KMS-11 (cell line): ENCODE measurements around the gene FAM110D.

Source experiments
- H2AFZ ChIP-seq: fragments of 200-600 bp; sonication (generic); 2 replicates; pipeline ENCODE4 v1.6.1; 2016; ENCODE audit warnings: antibody characterized with exemption, mixed run types, low read depth
- H3K27ac ChIP-seq: fragments of 200-600 bp; sonication (generic); 2 replicates; pipeline ENCODE4 v1.6.1; 2016; ENCODE audit warnings: mild to moderate bottlenecking, mixed run types
- H3K27me3 ChIP-seq: fragments of 200-600 bp; sonication (generic); 2 replicates; pipeline ENCODE4 v1.6.1; 2017; ENCODE audit warnings: mild to moderate bottlenecking, low read depth, mixed run types, moderate library complexity; ENCODE audit not compliant: insufficient read depth
- H3K36me3 ChIP-seq: fragments of 200-600 bp; sonication (generic); 2 replicates; pipeline ENCODE4 v1.6.1; 2017; ENCODE audit warnings: mild to moderate bottlenecking, mixed run types; ENCODE audit not compliant: insufficient read depth
- H3K4me1 ChIP-seq: fragments of 200-600 bp; sonication (generic); 2 replicates; pipeline ENCODE4 v1.6.1; 2016; ENCODE audit warnings: mild to moderate bottlenecking, low read depth, mixed run types; ENCODE audit not compliant: poor library complexity, severe bottlenecking
- H3K4me2 ChIP-seq: fragments of 200-600 bp; sonication (generic); 2 replicates; pipeline ENCODE4 v1.7.0; 2016; ENCODE audit warnings: mild to moderate bottlenecking, mixed run types
- H3K4me3 ChIP-seq: fragments of 200-600 bp; sonication (generic); IDR thresholded peaks from 2 replicates; pipeline ENCODE4 v1.6.1; 2017; ENCODE audit warnings: low read depth, low read length, mixed read lengths; ENCODE audit not compliant: insufficient read depth
- H3K79me2 ChIP-seq: fragments of 200-600 bp; sonication (generic); 2 replicates; pipeline ENCODE4 v1.6.1; 2016; ENCODE audit warnings: low read depth, mixed run types; ENCODE audit not compliant: insufficient read depth
- H3K9ac ChIP-seq: fragments of 200-600 bp; sonication (generic); 2 replicates; pipeline ENCODE4 v1.6.1; 2016; ENCODE audit warnings: mild to moderate bottlenecking, mixed run types
- H4K20me1 ChIP-seq: fragments of 200-600 bp; sonication (generic); 2 replicates; pipeline ENCODE4 v1.6.1; 2016; ENCODE audit warnings: mild to moderate bottlenecking, mixed run types; ENCODE audit not compliant: insufficient read depth
- TF ChIP-seq, protein P1 (sequence below): fragments of 200-600 bp; sonication (generic); conservative IDR thresholded peaks from 2 replicates; pipeline ENCODE4 v1.6.1; 2017; ENCODE audit warnings: low read depth, mild to moderate bottlenecking, antibody characterized with exemption, low read length, moderate library complexity, mixed read lengths

Gene FAM110D

DNA sequence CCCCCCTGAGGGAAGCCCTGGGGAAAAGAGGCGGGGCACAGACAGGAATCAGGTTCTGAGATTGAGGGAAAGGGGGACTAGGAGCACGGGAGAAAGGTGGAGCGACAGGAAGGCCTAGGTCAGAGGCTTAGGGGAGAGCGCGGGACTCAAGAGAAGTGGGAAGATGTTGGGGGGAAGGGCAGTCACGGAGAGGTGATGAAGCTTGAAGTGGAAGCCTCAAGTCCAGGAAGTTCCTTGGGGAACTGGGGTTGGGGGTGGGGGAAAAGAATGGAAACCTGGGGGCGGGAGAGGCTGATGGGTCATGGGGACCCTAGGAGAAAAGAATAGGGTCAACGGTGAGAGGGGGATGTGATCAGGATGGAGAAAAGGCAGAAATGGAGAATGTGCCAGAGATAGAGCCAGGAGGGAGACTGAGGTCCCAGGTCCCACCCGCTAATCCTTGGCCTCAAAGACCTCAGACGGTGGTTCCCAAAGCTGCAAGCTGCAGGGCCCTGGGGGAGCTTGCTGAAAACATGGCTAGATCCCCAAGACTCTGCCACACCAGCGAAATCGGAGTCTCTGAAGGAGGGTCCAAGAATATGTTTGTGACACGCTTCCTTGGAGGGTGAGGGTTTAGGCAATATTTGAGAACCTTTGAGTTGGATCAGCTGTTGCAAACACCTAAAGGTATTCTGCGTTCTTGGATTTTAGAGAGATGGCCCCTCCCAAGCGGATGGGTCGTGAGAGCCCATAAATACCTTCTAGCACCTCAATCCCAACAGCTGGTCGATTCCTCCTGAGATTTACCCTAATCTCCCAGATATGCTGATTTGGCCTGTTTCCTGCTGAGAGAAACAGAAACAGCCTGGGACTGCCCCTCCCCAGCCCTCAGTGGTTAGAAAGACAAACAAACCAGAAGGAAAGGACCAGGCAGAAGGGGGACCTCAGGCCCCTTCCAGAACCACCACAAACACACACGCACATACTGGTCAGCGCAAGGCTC, 6.3 kb downstream of the FAM110D start:
- H3K36me3 ChIP-seq, result no peaks in the 10 kb centered on the region
- H3K4me3 ChIP-seq, result no peak overlapping the region
- no peak overlapping the region for H3K9ac ChIP-seq
- no peak overlapping the region for H3K27ac ChIP-seq
- H3K4me2 ChIP-seq, result peak overlapping the region; percentile 44
- TF ChIP-seq, protein P1, sequence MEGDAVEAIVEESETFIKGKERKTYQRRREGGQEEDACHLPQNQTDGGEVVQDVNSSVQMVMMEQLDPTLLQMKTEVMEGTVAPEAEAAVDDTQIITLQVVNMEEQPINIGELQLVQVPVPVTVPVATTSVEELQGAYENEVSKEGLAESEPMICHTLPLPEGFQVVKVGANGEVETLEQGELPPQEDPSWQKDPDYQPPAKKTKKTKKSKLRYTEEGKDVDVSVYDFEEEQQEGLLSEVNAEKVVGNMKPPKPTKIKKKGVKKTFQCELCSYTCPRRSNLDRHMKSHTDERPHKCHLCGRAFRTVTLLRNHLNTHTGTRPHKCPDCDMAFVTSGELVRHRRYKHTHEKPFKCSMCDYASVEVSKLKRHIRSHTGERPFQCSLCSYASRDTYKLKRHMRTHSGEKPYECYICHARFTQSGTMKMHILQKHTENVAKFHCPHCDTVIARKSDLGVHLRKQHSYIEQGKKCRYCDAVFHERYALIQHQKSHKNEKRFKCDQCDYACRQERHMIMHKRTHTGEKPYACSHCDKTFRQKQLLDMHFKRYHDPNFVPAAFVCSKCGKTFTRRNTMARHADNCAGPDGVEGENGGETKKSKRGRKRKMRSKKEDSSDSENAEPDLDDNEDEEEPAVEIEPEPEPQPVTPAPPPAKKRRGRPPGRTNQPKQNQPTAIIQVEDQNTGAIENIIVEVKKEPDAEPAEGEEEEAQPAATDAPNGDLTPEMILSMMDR, result no peak
- H3K79me2 ChIP-seq, result no peaks in the 10 kb centered on the region
- no peaks in the 10 kb centered on the region for H4K20me1 ChIP-seq
- no peak overlapping the region for H2AFZ ChIP-seq
- peaks cover 56% of the 10 kb centered on the region for H3K27me3 ChIP-seq
- peaks cover 25% of the 10 kb centered on the region for H3K4me1 ChIP-seq

DNA sequence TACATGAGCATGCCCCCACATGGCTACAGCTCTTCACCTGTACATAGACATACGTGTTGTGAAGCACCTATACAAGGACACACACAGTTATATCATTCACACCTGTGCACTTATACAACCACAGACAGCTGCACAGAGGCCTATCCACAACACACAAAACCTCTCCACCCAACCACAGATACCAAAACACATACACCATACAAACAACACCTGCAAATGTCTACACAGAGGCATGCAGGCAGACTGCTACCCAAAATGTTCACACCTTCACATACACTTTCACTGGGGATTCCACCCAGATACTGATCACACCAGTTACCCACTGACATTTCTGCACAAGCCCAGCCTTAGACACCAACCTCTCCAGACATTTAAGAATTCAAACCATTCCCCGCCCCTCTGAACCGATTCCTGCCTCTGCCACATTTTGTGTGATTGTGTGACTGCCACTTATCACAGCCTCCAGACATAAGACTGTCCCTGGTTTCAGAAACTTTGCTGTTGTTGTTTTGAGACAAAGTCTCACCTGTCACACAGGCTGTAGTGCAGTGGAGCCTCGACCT, 7.9 kb downstream of the FAM110D start:
- H3K4me2 ChIP-seq, result peak overlapping the region; percentile 17
- no peaks in the 10 kb centered on the region for H3K36me3 ChIP-seq
- H3K9ac ChIP-seq, result no peak overlapping the region
- TF ChIP-seq, protein P1, result no peak
- peaks cover 45% of the 10 kb centered on the region for H3K27me3 ChIP-seq
- H3K4me1 ChIP-seq, result peaks cover 29% of the 10 kb centered on the region
- H3K4me3 ChIP-seq, result no peak overlapping the region
- H2AFZ ChIP-seq, result no peak overlapping the region
- H3K79me2 ChIP-seq, result no peaks in the 10 kb centered on the region
- H3K27ac ChIP-seq, result no peak overlapping the region
- no peaks in the 10 kb centered on the region for H4K20me1 ChIP-seq

DNA sequence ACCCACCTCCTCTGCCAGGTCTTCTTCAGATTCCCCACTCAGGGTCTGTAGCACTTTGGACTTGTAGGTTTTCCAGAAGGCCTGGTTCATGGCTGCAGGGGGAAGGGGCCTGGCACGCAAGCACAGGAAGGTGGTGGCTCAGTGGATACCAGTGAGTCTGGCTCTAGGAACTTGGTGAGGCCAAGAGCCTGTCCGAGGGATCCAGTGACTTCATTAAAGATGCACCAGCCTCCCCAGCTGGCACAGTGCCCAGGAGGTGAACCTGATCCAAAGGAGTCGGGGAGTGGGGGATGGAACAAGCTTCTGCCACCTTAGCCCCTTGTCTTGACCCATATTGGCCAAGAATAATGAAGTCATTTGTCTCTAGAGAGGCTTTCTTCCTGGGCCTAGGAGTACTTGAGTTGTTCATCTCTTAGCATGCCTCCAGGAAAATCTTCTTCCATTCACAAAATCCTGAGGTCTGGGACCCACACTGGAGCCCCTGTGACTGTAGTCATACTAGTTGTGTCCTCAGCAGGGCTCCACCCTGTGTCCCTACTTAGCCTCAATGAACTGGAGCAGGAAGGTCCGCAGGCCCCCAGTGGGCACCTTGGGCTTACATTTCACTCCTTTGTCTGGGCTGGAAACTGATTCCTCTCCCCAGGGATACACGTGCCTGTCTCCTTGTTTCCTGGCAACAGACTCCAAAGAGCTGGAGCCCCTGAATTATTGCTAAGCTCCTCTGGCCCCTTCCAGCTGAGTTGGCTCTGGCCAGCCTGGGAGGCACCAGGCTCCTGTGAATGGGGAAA, 9.7 kb downstream of the FAM110D start, which contains the start of gene C1orf232:
Gene C1orf232, minus strand, starts transcription at position 554 of the 788 bp plus-strand sequence. Its CDS starts 464 bp downstream, at position 90.
- H3K4me2 ChIP-seq, result peak within 1 kb of the TSS; percentile 3; the same call in 1 of the 2 replicates
- peak within 1 kb of the TSS; percentile 37 for H3K27ac ChIP-seq
- H3K9ac ChIP-seq, result peak within 1 kb of the TSS; percentile 95
- H3K36me3 ChIP-seq, result no peaks in the 10 kb centered on the region
- no peaks in the 10 kb centered on the region for H4K20me1 ChIP-seq
- no peaks in the 10 kb centered on the region for H3K79me2 ChIP-seq
- peak within 1 kb of the TSS; percentile 74 for H3K4me3 ChIP-seq
- H3K27me3 ChIP-seq, result peaks cover 31% of the 10 kb centered on the region
- H3K4me1 ChIP-seq, result peaks cover 29% of the 10 kb centered on the region
- TF ChIP-seq, protein P1, result no peak
- H2AFZ ChIP-seq, result peak within 1 kb of the TSS; percentile 89

DNA sequence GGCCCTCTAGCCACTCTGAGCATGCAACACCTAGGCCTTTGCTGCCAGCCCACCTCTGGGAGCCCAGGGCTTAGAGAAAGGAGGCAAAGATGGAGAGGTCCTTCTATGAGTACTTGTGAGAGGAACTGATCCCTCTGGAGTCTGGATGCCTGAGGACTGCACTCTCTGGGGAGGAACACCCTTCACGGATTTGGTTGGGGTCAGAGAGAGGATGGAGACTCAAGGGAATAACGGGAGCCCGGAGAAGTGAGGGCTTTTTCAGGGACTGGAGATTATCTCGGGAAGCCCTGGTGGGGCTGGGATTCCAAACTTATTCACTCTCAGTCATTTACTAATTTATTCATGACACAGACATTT, 10.3 kb downstream of the FAM110D start:
- Histone ChIP-seq H3K79me2 (no peaks in the 10 kb centered on the region), H3K4me3 (no peak overlapping the region), H3K4me1 (peaks cover 29% of the 10 kb centered on the region), H4K20me1 (no peaks in the 10 kb centered on the region), H3K27me3 (peaks cover 27% of the 10 kb centered on the region), H3K36me3 (no peaks in the 10 kb centered on the region), H3K27ac (no peak overlapping the region), H2AFZ (peak overlapping the region; percentile 89), H3K4me2 (peak overlapping the region; percentile 3; the same call in 1 of the 2 replicates), H3K9ac (no peak overlapping the region)
- TF ChIP-seq, protein P1, result no peak
